Measurements from ENCODE around the gene LAMC2.

GRCh38 chr1:183228347-183229220, 42.5 kb downstream of the LAMC2 start:
- TF ChIP-seq CTCF (conservative IDR thresholded peaks at IDR 0.05): peak; percentile 63
- TF ChIP-seq ZFX (IDR thresholded peaks at IDR 0.05): 0 out of 2 replicates have a peak, but pooled peaks have one; percentile 18
